ENCODE results near the gene SLC2A1. TPM values are rescaled to one million over a fixed set of nuclear protein-coding genes. Genes with fewer than 3 reads are reported as not detected.

SLC2A1 gene
- total RNA-seq, 2 donors from 2014 or later, result 4.2 to 13.2 TPM

- TF ChIP-seq POLR2A (IDR thresholded peaks at IDR 0.05), result no peak
- intact Hi-C loops (cut with DNase I), result no loop called here
- ATAC-seq (no peak), DNase-seq (no peak)
- no peak overlapping the region for H3K4me3 ChIP-seq
- H3K36me3 ChIP-seq (replicated peaks in 1 of 2; ENCODE audit: insufficient read depth in 1 of 2, low read depth in 2 of 2), result no peaks in the 10 kb centered on the region
- 81 to 85% methylated on average over 4 of the region's 4 CpGs for WGBS, 2 donors
- peaks cover 6% of the 10 kb centered on the region for H3K4me1 ChIP-seq
- H3K27ac ChIP-seq, result no peak overlapping the region
- H3K27me3 ChIP-seq, result no peaks in the 10 kb centered on the region
- no peaks in the 10 kb centered on the region for H3K9me3 ChIP-seq
These were observed 13.2 kb upstream of the SLC2A1 start for GRCh38 chr1:42971841-42972291.

- no peak for ATAC-seq
- Histone ChIP-seq H3K4me3 (no peak overlapping the region), H3K9me3 (no peaks in the 10 kb centered on the region), H3K36me3 (replicated peaks in 1 of 2; ENCODE audit: insufficient read depth in 1 of 2, low read depth in 2 of 2) (no peaks in the 10 kb centered on the region), H3K4me1 (peaks cover 11% of the 10 kb centered on the region), H3K27me3 (no peaks in the 10 kb centered on the region), H3K27ac (no peak overlapping the region)
- DNase-seq, result no peak
- intact Hi-C loops (cut with DNase I), result no loop called here
- TF ChIP-seq POLR2A (IDR thresholded peaks at IDR 0.05) (no peak), CTCF (IDR thresholded peaks at IDR 0.05) (no peak)
- WGBS, 2 donors, result 75 to 89% methylated on average over 3 to 4 of the region's 4 CpGs
These were observed 11.5 kb upstream of the SLC2A1 start for GRCh38 chr1:42970143-42970542.

- no peak for ATAC-seq
- WGBS, 2 donors, result 83 to 91% methylated on average over 3 of the region's 3 CpGs
- no peak overlapping the region for H3K27ac ChIP-seq
These were observed 10.0 kb upstream of the SLC2A1 start for GRCh38 chr1:42968654-42969053.

GRCh38 chr1:42966688-42967612 lies 8.3 kb upstream of the SLC2A1 start:
- Histone ChIP-seq H3K27me3 (no peaks in the 10 kb centered on the region), H3K36me3 (replicated peaks in 1 of 2; ENCODE audit: insufficient read depth in 1 of 2, low read depth in 2 of 2) (no peaks in the 10 kb centered on the region), H3K4me3 (no peak overlapping the region), H3K27ac (peak overlapping the region in 2 of 4 donors; percentile 36 to 38), H3K4me1 (peaks cover 11% of the 10 kb centered on the region), H3K9me3 (no peaks in the 10 kb centered on the region)
- peak; percentile 87 for ATAC-seq
- WGBS, 2 donors, result 51 to 55% methylated on average over 10 of the region's 10 CpGs
- TF ChIP-seq CTCF (IDR thresholded peaks at IDR 0.05) (no peak), POLR2A (IDR thresholded peaks at IDR 0.05) (no peak)
- intact Hi-C loops (cut with DNase I), result no loop called here
- DNase-seq, result peak; percentile 50 to 77 (median 74)

More at GRCh38 chr1:42968654-42969053, 10.0 kb upstream of the SLC2A1 start:
- Histone ChIP-seq H3K36me3 (replicated peaks in 1 of 2; ENCODE audit: insufficient read depth in 1 of 2, low read depth in 2 of 2) (no peaks in the 10 kb centered on the region), H3K9me3 (no peaks in the 10 kb centered on the region), H3K4me3 (no peak overlapping the region), H3K27me3 (no peaks in the 10 kb centered on the region), H3K4me1 (peaks cover 11% of the 10 kb centered on the region)
- no peak for DNase-seq
- intact Hi-C loops (cut with DNase I), result no loop called here
- no peak for TF ChIP-seq POLR2A (IDR thresholded peaks at IDR 0.05)
- no peak for TF ChIP-seq CTCF (IDR thresholded peaks at IDR 0.05)

- TF ChIP-seq CTCF (IDR thresholded peaks at IDR 0.05) (no peak), POLR2A (IDR thresholded peaks at IDR 0.05) (no peak)
- intact Hi-C loops (cut with DNase I), result no loop called here
- peaks cover 11% of the 10 kb centered on the region for H3K4me1 ChIP-seq
- H3K36me3 ChIP-seq (replicated peaks in 1 of 2; ENCODE audit: insufficient read depth in 1 of 2, low read depth in 2 of 2), result no peaks in the 10 kb centered on the region
- ATAC-seq, result peak; percentile 45
- H3K27me3 ChIP-seq, result no peaks in the 10 kb centered on the region
- DNase-seq, result no peak
- 13 to 23% methylated on average over 1 of the region's 1 CpG for WGBS, 2 donors
- no peaks in the 10 kb centered on the region for H3K9me3 ChIP-seq
- no peak overlapping the region for H3K27ac ChIP-seq
- H3K4me3 ChIP-seq, result no peak overlapping the region
These were observed 6.7 kb upstream of the SLC2A1 start for GRCh38 chr1:42965378-42965777.
